ENCODE measurements around the gene DAG1. TPM values are rescaled to one million over a fixed set of nuclear protein-coding genes. Genes with fewer than 3 reads are reported as not detected.
A peak's percentile ranks its signal among the peaks of the same experiment; 100 is the strongest.

The DAG1 gene
- total RNA-seq, 1 experiment from 2014 or later = 206 TPM

- H4K20me1 ChIP-seq (ENCODE audit: insufficient read depth) = no peaks in the 10 kb centered on the region
- 0 out of 2 replicates have a peak, but pooled peaks cover 8% of the 10 kb centered on the region for H3K36me3 ChIP-seq (ENCODE audit: low read depth)
- intact Hi-C loops (cut with micrococcal nuclease; ENCODE audit: unreplicated experiment) = no loop called here
- no peak overlapping the region for H2AFZ ChIP-seq
- H3K79me2 ChIP-seq (ENCODE audit: low read depth) = peaks cover 57% of the 10 kb centered on the region
- H3K4me2 ChIP-seq = no peak overlapping the region
- H3K9me2 ChIP-seq (ENCODE audit: insufficient read depth) = no peaks in the 10 kb centered on the region
- H3K9me3 ChIP-seq (ENCODE audit: insufficient read depth, low read depth) = no peaks in the 10 kb centered on the region
- BruUV-seq (replicated peaks) = no TSS peak
- H3K4me1 ChIP-seq (replicated peaks; ENCODE audit: insufficient read depth) = peaks cover 18% of the 10 kb centered on the region
- peak overlapping the region; percentile 49 for H3K27ac ChIP-seq
- peaks cover 4% of the 10 kb centered on the region; the same call in 1 of the 2 replicates for H3F3A ChIP-seq (ENCODE audit: insufficient read depth, low read depth)
- no peak for TF ChIP-seq CTCF (conservative IDR thresholded peaks at IDR 0.05)
- TF ChIP-seq EZH2 (IDR thresholded peaks at IDR 0.05; ENCODE audit: low read depth) = no peak
- H3K27me3 ChIP-seq (ENCODE audit: insufficient read depth, low read depth) = no peaks in the 10 kb centered on the region
- H3K4me3 ChIP-seq = no peak overlapping the region
- POLR2A ChIA-PET (ENCODE audit: unreplicated experiment) = no interaction called here
- no peak for DNase-seq
- CTCF ChIA-PET = no interaction called here
Observed at GRCh38 chr3:49476563-49476962, 6.5 kb downstream of the DAG1 start.

DNA sequence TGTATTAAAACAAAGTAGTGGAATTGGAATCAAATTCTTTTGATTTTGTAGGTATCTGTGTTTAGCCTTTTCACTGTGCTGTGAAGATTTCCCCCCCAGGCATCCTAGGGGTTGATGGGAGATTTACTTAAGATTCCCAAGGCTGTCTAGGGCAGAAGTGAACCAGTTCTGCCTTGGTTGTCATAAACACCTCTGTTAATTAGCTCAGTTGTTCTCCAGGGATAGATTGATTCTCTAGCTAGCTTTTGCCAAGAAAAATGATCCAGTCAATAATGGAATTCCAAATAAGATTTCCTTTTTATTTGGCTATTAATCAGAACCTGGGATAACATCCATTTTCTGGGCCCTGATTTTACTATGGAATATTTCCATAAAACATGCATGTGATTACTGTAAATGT is 12.7 kb downstream of the DAG1 start:
- Histone ChIP-seq H3K4me1 (replicated peaks; ENCODE audit: insufficient read depth) (peaks cover 4% of the 10 kb centered on the region), H3K27ac (no peak overlapping the region), H3F3A (ENCODE audit: insufficient read depth, low read depth) (peaks cover 5% of the 10 kb centered on the region; the same call in 1 of the 2 replicates), H4K20me1 (ENCODE audit: insufficient read depth) (peaks cover 4% of the 10 kb centered on the region; the same call in 1 of the 2 replicates), H2AFZ (no peak overlapping the region), H3K9me2 (ENCODE audit: insufficient read depth) (no peaks in the 10 kb centered on the region), H3K4me3 (no peak overlapping the region), H3K9me3 (ENCODE audit: insufficient read depth, low read depth) (no peaks in the 10 kb centered on the region), H3K79me2 (ENCODE audit: low read depth) (peaks cover 45% of the 10 kb centered on the region), H3K4me2 (no peak overlapping the region), H3K36me3 (ENCODE audit: low read depth) (no peaks in the 10 kb centered on the region), H3K27me3 (ENCODE audit: insufficient read depth, low read depth) (no peaks in the 10 kb centered on the region)
- CTCF ChIA-PET = no interaction called here
- no TSS peak for BruUV-seq (replicated peaks)
- TF ChIP-seq CTCF (conservative IDR thresholded peaks at IDR 0.05) = no peak
- POLR2A ChIA-PET (ENCODE audit: unreplicated experiment) = interaction anchor here (0.9 kb wide), 1 partner anchor 99 kb away, joined by 4 read pairs; no protein-coding TSS in a partner anchor
- intact Hi-C loops (cut with micrococcal nuclease; ENCODE audit: unreplicated experiment) = no loop called here
- DNase-seq = no peak

GRCh38 chr3:49484471-49484870 is 14.4 kb downstream of the DAG1 start:
- CTCF ChIA-PET = interaction anchor here (0.6 kb wide), 1 partner anchor 17 kb away, joined by 6 read pairs; no protein-coding TSS in a partner anchor
- DNase-seq = no peak
- no peak for TF ChIP-seq CTCF (conservative IDR thresholded peaks at IDR 0.05)
- no peak for TF ChIP-seq EZH2 (IDR thresholded peaks at IDR 0.05; ENCODE audit: low read depth)
- POLR2A ChIA-PET (ENCODE audit: unreplicated experiment) = interaction anchor here (0.5 to 0.7 kb wide), 3 partner anchors 14 to 969 kb away, joined by 4 to 12 read pairs (median 9); partner anchors contain the start of gene DAG1
- peaks cover 4% of the 10 kb centered on the region for H3K4me1 ChIP-seq (replicated peaks; ENCODE audit: insufficient read depth)
- intact Hi-C loops (cut with micrococcal nuclease; ENCODE audit: unreplicated experiment) = no loop called here
- H3K4me3 ChIP-seq = no peak overlapping the region
- H3K36me3 ChIP-seq (ENCODE audit: low read depth) = peaks cover 4% of the 10 kb centered on the region; the same call in 1 of the 2 replicates
- H4K20me1 ChIP-seq (ENCODE audit: insufficient read depth) = peaks cover 4% of the 10 kb centered on the region; the same call in 1 of the 2 replicates
- no peaks in the 10 kb centered on the region for H3K9me2 ChIP-seq (ENCODE audit: insufficient read depth)
- no peak overlapping the region for H3K4me2 ChIP-seq
- no TSS peak for BruUV-seq (replicated peaks)
- no peaks in the 10 kb centered on the region for H3K9me3 ChIP-seq (ENCODE audit: insufficient read depth, low read depth)
- no peak overlapping the region for H3K27ac ChIP-seq
- peaks cover 48% of the 10 kb centered on the region for H3K79me2 ChIP-seq (ENCODE audit: low read depth)
- no peaks in the 10 kb centered on the region for H3K27me3 ChIP-seq (ENCODE audit: insufficient read depth, low read depth)
- peaks cover 5% of the 10 kb centered on the region; the same call in 1 of the 2 replicates for H3F3A ChIP-seq (ENCODE audit: insufficient read depth, low read depth)
- H2AFZ ChIP-seq = no peak overlapping the region
